Adrenal gland (tissue), 5 donors: ENCODE results near the gene AIDA.
"Not testable (repeated sequence)": the region's sequence is repeated elsewhere in the genome, so short reads cannot be mapped to it uniquely, and the experiment has no call there.

Experiments used
- POLR2A ChIP-seq, 2 donors: fragments of 450-650 bp; IDR thresholded peaks; one replicate each; pipeline ENCODE4 v1.6.1; 2017; ENCODE audit warnings: antibody characterized with exemption in 2 of 2, mild to moderate bottlenecking in 2 of 2, moderate library complexity in 1 of 2
- TF ChIP-seq, protein P1 (sequence below), 6 experiments: fragments of 450-650 bp in 4 of 6; fragments of 200-600 bp in 2 of 6; sonication (generic) in 1 of 6; IDR thresholded peaks; 1 replicate in 5 of 6; 2 replicates in 1 of 6; pipeline versions ENCODE4 v1.5.1 to v1.8.0; 2016 to 2021; ENCODE audit warnings: antibody characterized with exemption in 6 of 6, mild to moderate bottlenecking in 2 of 6, moderate library complexity in 1 of 6
- donor health status: DM: no; HTN: no; CAD: no.

- TF ChIP-seq, protein P1, sequence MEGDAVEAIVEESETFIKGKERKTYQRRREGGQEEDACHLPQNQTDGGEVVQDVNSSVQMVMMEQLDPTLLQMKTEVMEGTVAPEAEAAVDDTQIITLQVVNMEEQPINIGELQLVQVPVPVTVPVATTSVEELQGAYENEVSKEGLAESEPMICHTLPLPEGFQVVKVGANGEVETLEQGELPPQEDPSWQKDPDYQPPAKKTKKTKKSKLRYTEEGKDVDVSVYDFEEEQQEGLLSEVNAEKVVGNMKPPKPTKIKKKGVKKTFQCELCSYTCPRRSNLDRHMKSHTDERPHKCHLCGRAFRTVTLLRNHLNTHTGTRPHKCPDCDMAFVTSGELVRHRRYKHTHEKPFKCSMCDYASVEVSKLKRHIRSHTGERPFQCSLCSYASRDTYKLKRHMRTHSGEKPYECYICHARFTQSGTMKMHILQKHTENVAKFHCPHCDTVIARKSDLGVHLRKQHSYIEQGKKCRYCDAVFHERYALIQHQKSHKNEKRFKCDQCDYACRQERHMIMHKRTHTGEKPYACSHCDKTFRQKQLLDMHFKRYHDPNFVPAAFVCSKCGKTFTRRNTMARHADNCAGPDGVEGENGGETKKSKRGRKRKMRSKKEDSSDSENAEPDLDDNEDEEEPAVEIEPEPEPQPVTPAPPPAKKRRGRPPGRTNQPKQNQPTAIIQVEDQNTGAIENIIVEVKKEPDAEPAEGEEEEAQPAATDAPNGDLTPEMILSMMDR (IDR thresholded peaks at IDR 0.05): not testable (repeated sequence)
- TF ChIP-seq POLR2A (IDR thresholded peaks at IDR 0.05): not testable (repeated sequence)
Measured at GRCh38 chr1:222669107-222669506, 43.2 kb downstream of the AIDA start.
